ENCODE results near the gene KLK8. TPM values are rescaled to one million over a fixed set of nuclear protein-coding genes. Genes with fewer than 3 reads are reported as not detected.

Gene KLK8
- total and polyA plus RNA-seq, 7 donors, result not detected

DNA sequence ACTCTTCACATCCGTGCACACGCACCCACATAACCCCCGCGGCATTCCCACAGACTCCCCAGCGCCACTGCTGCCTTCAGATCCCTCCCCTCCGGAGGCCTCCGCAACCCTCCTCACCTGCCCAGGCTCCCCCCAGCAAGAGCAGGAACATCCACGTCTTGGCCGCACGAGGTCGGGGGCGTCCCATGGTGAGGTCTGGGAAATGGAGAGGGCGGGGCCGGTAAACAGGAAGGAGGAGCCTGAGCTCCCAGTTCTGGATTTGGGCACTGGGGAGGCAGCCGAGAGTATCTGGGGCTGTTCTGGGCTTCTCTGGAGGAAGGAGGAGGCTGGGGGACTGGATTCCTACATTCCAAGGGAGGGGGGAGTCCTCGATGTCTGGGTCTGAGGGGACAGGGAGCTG, 423 bp downstream of the KLK8 start:
- peak; percentile 20 for DNase-seq
- H3K27ac ChIP-seq, result no peak overlapping the region
- peaks cover 0 to 54% (median 36%) of the 10 kb centered on the region in 3 donors for H3K27me3 ChIP-seq
- intact Hi-C loops (cut with DNase I), result no loop called here
- no peaks in the 10 kb centered on the region for H3K4me1 ChIP-seq
- 33 to 36% methylated on average over 16 of the region's 16 CpGs for WGBS, 2 donors
- no peaks in the 10 kb centered on the region for H3K9me3 ChIP-seq
- no peak for TF ChIP-seq EP300 (IDR thresholded peaks at IDR 0.05)
- no peak for TF ChIP-seq CTCF (IDR thresholded peaks at IDR 0.05)
- TF ChIP-seq POLR2A (IDR thresholded peaks at IDR 0.05), result no peak
- no peak for TF ChIP-seq POLR2AphosphoS5 (IDR thresholded peaks at IDR 0.05)
- no peaks in the 10 kb centered on the region for H3K36me3 ChIP-seq
- no peak overlapping the region for H3K4me3 ChIP-seq

DNA sequence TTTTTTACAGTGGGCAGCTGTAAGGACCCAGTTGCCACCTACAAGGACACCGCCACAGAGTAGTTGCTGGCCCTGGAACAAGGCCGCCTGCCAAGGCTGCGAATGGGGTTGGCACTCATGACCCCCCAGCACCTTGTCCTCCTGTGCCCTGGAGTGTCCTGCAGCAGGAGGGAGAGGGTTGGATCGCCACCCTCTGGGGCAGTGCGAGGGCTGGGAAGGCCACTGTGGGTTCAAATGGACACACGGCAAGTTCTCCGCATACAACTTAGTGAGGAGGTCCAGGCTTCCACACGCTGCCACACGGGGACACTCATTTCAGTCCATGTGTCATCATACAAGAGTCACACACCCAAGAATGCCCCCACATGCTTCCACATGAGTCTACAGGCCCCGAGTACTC, 978 bp downstream of the KLK8 start:
- peaks cover 0 to 54% (median 36%) of the 10 kb centered on the region in 3 donors for H3K27me3 ChIP-seq
- no peaks in the 10 kb centered on the region for H3K9me3 ChIP-seq
- 89 to 90% methylated on average over 10 of the region's 10 CpGs for WGBS, 2 donors
- no peak overlapping the region for H3K27ac ChIP-seq
- peak; percentile 32 for DNase-seq
- no peaks in the 10 kb centered on the region for H3K4me1 ChIP-seq
- no peak overlapping the region for H3K4me3 ChIP-seq
- H3K36me3 ChIP-seq, result no peaks in the 10 kb centered on the region
- no peak for TF ChIP-seq POLR2A (IDR thresholded peaks at IDR 0.05)
- no peak for TF ChIP-seq POLR2AphosphoS5 (IDR thresholded peaks at IDR 0.05)
- no peak for TF ChIP-seq CTCF (IDR thresholded peaks at IDR 0.05)
- no peak for TF ChIP-seq EP300 (IDR thresholded peaks at IDR 0.05)
- intact Hi-C loops (cut with DNase I), result no loop called here

DNA sequence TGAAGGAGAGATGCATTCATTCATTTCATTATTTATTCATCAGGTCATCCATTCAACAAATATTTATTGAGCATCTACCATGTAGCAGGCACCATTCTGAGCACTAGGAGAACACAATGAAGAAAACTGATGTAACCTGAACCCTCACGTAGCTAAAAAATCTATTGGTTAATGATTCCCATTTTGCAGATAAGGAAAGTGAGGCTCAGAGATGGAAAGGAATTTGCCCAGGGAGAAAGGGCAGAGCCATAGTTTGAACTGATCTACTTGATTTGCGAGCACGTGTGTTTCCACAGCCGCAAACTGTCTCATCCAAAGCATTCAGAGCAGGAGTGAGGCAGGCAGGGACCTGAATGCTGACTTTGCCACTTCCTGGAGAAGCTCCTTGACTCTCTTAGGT, 2.7 kb downstream of the KLK8 start:
- Histone ChIP-seq H3K4me1 (no peaks in the 10 kb centered on the region), H3K9me3 (no peaks in the 10 kb centered on the region), H3K36me3 (no peaks in the 10 kb centered on the region), H3K4me3 (no peak overlapping the region), H3K27ac (no peak overlapping the region), H3K27me3 (peaks cover 0 to 50% (median 36%) of the 10 kb centered on the region in 3 donors)
- no peak for TF ChIP-seq POLR2A (IDR thresholded peaks at IDR 0.05)
- TF ChIP-seq EP300 (IDR thresholded peaks at IDR 0.05), result no peak
- WGBS, 2 donors, result 42 to 72% methylated on average over 4 of the region's 4 CpGs
- intact Hi-C loops (cut with DNase I), result no loop called here
- no peak for DNase-seq

GRCh38 chr19:50998061-50998460, 3.3 kb downstream of the KLK8 start:
- H3K9me3 ChIP-seq, result no peaks in the 10 kb centered on the region
- H3K27me3 ChIP-seq, result peaks cover 0 to 44% (median 31%) of the 10 kb centered on the region in 3 donors
- no peaks in the 10 kb centered on the region for H3K4me1 ChIP-seq
- no peak for TF ChIP-seq CTCF (IDR thresholded peaks at IDR 0.05)
- TF ChIP-seq POLR2AphosphoS5 (IDR thresholded peaks at IDR 0.05), result no peak
- no peak overlapping the region for H3K27ac ChIP-seq
- DNase-seq, result no peak
- intact Hi-C loops (cut with DNase I), result no loop called here
- H3K36me3 ChIP-seq, result no peaks in the 10 kb centered on the region
- WGBS, 2 donors, result 30 to 62% methylated on average over 5 of the region's 5 CpGs
- no peak overlapping the region for H3K4me3 ChIP-seq

DNA sequence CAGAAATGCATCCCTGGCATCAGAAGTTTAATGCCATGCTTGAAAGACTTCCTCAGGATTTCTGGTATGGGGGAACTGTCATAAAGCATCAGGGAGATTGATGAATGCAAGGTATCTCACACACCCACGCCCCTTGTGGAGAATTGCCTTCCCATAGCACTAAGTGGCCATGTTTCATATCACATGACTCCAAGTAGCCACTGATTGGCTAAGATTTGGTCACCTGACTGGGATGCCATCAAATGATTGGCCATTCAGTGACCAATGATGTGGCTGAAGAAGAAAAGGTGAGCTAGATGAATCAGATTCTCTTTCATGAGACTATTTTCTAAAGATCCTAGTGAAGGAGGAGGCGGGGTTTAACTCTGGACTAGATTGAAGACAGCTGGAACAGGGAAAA, 7.3 kb downstream of the KLK8 start:
- Histone ChIP-seq H3K9me3 (no peaks in the 10 kb centered on the region), H3K27me3 (peaks cover 0 to 10% (median 2%) of the 10 kb centered on the region in 3 donors), H3K4me1 (no peaks in the 10 kb centered on the region), H3K36me3 (no peaks in the 10 kb centered on the region), H3K27ac (no peak overlapping the region), H3K4me3 (no peak overlapping the region)
- peak; percentile 7 for DNase-seq
- TF ChIP-seq EP300 (IDR thresholded peaks at IDR 0.05), result no peak
- TF ChIP-seq POLR2A (IDR thresholded peaks at IDR 0.05), result no peak
- no peak for TF ChIP-seq CTCF (IDR thresholded peaks at IDR 0.05)
- TF ChIP-seq POLR2AphosphoS5 (IDR thresholded peaks at IDR 0.05), result no peak
- 66 to 81% methylated on average over 2 of the region's 2 CpGs for WGBS, 2 donors
- intact Hi-C loops (cut with DNase I), result no loop called here

Measured in sigmoid colon (tissue), 7 donors.